T-cell (primary cell): ENCODE measurements around the gene PGGT1B. TPM values are rescaled to one million over a fixed set of nuclear protein-coding genes. Genes with fewer than 3 reads are reported as not detected.

ENCODE experiments used
- ATAC-seq, 4 experiments: fragments of 200-7000 bp in 3 of 4; fragments of 150-1000 bp in 1 of 4; cut with Tn5 transposase; replicated peaks in 1 of 4; 1 replicate in 3 of 4; 2 replicates in 1 of 4; pipeline ENCODE4 v1.10.0; 2021; ENCODE audit warnings: moderate library complexity in 3 of 4, mild to moderate bottlenecking in 2 of 4, moderate number of reproducible peaks in 1 of 4
- CTCF ChIA-PET, 2 donors: fragments of 300-600 bp; sonication (Branson Sonifier 250); formaldehyde crosslinking; loops; one replicate each; lab custom pipeline; 2022; ENCODE audit warnings: antibody characterized with exemption in 2 of 2; lab: Charles Lee
- POLR2A ChIA-PET, 2 donors: fragments of 300-600 bp; sonication (Branson Sonifier 250); formaldehyde crosslinking; loops; one replicate each; lab custom pipeline; 2022; ENCODE audit warnings: antibody characterized with exemption in 2 of 2; lab: Charles Lee
- DNase-seq, 35 experiments: peaks; one replicate each; pipeline versions ENCODE4 v3.0.0 to v3.0.0-alpha.2; 2013 to 2023
- H3K27ac ChIP-seq: one replicate; pipeline ENCODE4 v1.5.1; 2013; ENCODE audit warnings: low read length
- H3K27me3 ChIP-seq, 2 experiments: replicated peaks in 1 of 2; 1 replicate in 1 of 2; 2 replicates in 1 of 2; pipeline versions ENCODE4 v1.6.1 to v1.7.0; 2013; ENCODE audit warnings: low read length in 1 of 2, mixed read lengths in 1 of 2; ENCODE audit not compliant: control insufficient read depth in 2 of 2, insufficient read depth in 2 of 2; ENCODE audit errors: extremely low read depth in 1 of 2
- H3K36me3 ChIP-seq, 2 donors: 1 replicate in 1 of 2; 2 replicates in 1 of 2; pipeline versions ENCODE4 v1.6.1 to v1.7.0; 2013; ENCODE audit warnings: low read length in 1 of 2; ENCODE audit not compliant: control insufficient read depth in 2 of 2, insufficient read depth in 1 of 2; ENCODE audit errors: extremely low read depth in 1 of 2
- H3K4me1 ChIP-seq, 2 experiments: 1 replicate in 1 of 2; 2 replicates in 1 of 2; pipeline versions ENCODE4 v1.6.1 to v1.7.0; 2013; ENCODE audit warnings: low read length in 2 of 2, mixed read lengths in 1 of 2; ENCODE audit not compliant: insufficient read depth in 2 of 2, control insufficient read depth in 1 of 2; ENCODE audit errors: extremely low read depth in 1 of 2
- H3K4me3 ChIP-seq, 2 donors: 1 replicate in 1 of 2; 2 replicates in 1 of 2; pipeline versions ENCODE4 v1.5.1 to v1.7.0; 2013; ENCODE audit warnings: mild to moderate bottlenecking in 2 of 2, low read length in 1 of 2, moderate library complexity in 1 of 2; ENCODE audit not compliant: control insufficient read depth in 1 of 2; ENCODE audit errors: extremely low read depth in 1 of 2
- H3K9me3 ChIP-seq: 2 replicates; pipeline ENCODE4 v1.7.0; 2013
- H3K27ac Mint-ChIP-seq, 2 donors: one replicate each; pipeline ENCODE4 v1.8.0; 2020 to 2021; ENCODE audit warnings: mild to moderate bottlenecking in 2 of 2, mixed read lengths in 2 of 2
- H3K27me3 Mint-ChIP-seq, 2 donors: one replicate each; pipeline ENCODE4 v1.8.0; 2021 to 2022; ENCODE audit warnings: mixed read lengths in 2 of 2
- H3K36me3 Mint-ChIP-seq: one replicate; pipeline ENCODE4 v1.8.0; 2021; ENCODE audit warnings: mixed read lengths
- H3K4me1 Mint-ChIP-seq, 3 donors: one replicate each; pipeline ENCODE4 v1.8.0; 2020 to 2022; ENCODE audit warnings: mixed read lengths in 3 of 3, mild to moderate bottlenecking in 1 of 3
- H3K4me3 Mint-ChIP-seq, 3 donors: one replicate each; pipeline ENCODE4 v1.8.0; 2020 to 2022; ENCODE audit warnings: mild to moderate bottlenecking in 3 of 3, mixed read lengths in 3 of 3, moderate library complexity in 3 of 3
- H3K9me3 Mint-ChIP-seq, 3 donors: one replicate each; pipeline ENCODE4 v1.8.0; 2020 to 2022; ENCODE audit warnings: mixed read lengths in 3 of 3
- WGBS: methylation state at CpG from one replicate; pipeline ENCODE4 v1.1.5; 2013; ENCODE audit warnings: missing lambda C conversion rate; ENCODE audit not compliant: insufficient coverage; 5-methylcytosine and 5-hydroxymethylcytosine counted together
- total RNA-seq, 35 experiments: library from RNA in 6 of 35; stranded (reverse) in 6 of 35; fragments of 120-200 nt in 1 of 35; gene quantifications; one replicate each; pipeline versions ENCODE4 v1.2.1 to v1.2.4 and lab custom pipeline; 2013 to 2026

Gene PGGT1B
- total RNA-seq, 5 donors from 2014 or later (not counting 1 experiment from before 2014, with no cell fraction given), result 35.0 to 45.6 (median 36.0) TPM

DNA sequence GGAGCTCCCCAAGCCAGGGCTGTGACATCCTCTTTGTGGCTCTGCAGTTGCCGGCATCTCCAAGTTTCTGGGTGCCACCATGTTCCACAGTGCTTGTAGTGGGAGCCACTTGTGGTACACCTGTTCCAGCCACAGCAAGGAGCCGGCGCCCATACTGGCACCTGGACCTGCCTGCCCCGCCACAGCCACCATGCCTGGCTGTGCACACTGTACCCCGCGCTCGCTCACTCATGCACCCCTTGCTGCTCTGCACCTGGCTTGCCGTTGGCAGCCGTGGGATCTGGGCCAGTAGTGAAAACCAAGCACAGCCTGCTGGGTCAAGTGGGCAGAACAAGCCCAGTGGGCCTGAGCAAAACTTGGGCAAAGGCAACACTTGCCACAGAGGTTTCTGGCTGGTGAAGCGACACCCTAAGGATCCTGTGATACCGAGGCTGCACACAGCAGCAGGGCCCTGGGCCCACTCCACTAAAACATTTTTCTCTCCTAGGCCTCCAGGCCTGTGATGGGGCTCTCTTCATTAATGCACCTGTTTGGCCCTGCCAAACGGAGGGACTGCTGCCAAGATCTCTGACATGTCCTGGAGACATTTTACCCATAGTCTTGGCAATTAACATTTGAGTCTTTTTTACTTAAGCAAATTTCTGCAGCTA, 95.8 kb downstream of the PGGT1B start:
- peaks cover 8 to 54% of the 10 kb centered on the region in 2 experiments for H3K27me3 ChIP-seq
- POLR2A ChIA-PET, result no interaction called here

DNA sequence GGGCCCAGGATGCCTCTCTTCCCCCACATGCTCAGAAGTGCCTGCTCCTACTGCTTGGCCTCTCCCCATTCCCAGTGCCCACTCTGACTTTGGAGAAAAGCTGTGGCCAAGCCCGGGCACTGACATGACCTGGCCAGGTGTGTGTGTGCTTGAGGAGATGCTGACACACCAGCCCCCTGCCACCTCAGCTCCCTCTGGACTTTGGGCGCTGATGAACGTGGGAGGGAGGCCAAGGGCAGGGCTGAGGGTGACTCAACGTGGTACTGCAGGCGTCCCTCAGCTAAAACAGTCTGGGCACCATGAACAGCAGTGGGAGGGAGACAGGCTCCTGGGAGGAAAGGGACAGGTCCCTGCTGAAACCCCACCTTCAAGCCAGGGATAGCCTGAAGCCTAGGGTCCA, 96.9 kb downstream of the PGGT1B start:
- H3K27me3 Mint-ChIP-seq, result peaks cover 51 to 69% of the 10 kb centered on the region in 2 donors
- POLR2A ChIA-PET, result no interaction called here
- CTCF ChIA-PET, result interaction anchor here in 1 of 2 donors (0.7 kb wide), 1 partner anchor 10 kb away, joined by 3 read pairs; no protein-coding TSS in a partner anchor

More for the DNA sequence above, 95.8 kb downstream of the PGGT1B start:
- Mint-ChIP-seq H3K27me3 (peaks cover 50 to 76% of the 10 kb centered on the region in 2 donors), H3K4me1 (peaks cover 9 to 17% (median 10%) of the 10 kb centered on the region in 3 donors), H3K9me3 (peaks cover 2 to 6% (median 6%) of the 10 kb centered on the region in 3 donors), H3K27ac (no peak overlapping the region), H3K36me3 (peaks cover 6% of the 10 kb centered on the region), H3K4me3 (no peak overlapping the region)
- no peak overlapping the region for H3K4me3 ChIP-seq
- 95% methylated on average over 12 of the region's 12 CpGs for WGBS
- no peak for ATAC-seq
- no peaks in the 10 kb centered on the region for H3K9me3 ChIP-seq
- peaks cover 8 to 21% of the 10 kb centered on the region in 2 experiments for H3K4me1 ChIP-seq
- H3K27ac ChIP-seq, result no peak overlapping the region
- CTCF ChIA-PET, result no interaction called here
- H3K36me3 ChIP-seq, result no peaks in the 10 kb centered on the region
- no peak for DNase-seq

DNA sequence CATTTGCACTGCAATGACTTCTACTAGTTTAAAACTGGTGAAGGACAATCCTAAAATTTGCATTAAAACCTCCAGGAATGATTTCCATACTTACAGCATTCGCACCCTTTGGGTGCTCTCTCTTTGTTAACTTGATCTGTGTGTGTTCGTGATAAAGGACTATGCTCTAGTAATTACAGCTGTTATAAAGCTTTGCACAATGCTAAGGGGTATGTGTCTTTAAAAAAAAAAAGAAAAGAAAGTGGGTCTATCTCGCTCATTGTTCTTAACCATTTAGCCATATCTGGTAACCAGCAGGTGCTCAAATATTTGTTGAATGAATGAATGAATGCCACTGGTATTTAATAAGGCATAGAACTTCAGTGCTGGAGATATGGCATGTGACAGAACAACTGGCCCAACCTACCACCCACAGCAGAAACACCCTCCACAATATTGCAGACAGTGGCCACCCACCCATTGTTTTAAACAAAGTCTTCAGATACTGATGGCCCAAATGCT, 101.7 kb downstream of the PGGT1B start:
- Mint-ChIP-seq H3K4me3 (no peak overlapping the region), H3K27me3 (peaks cover 36 to 45% of the 10 kb centered on the region in 2 donors), H3K27ac (no peak overlapping the region), H3K9me3 (no peaks in the 10 kb centered on the region), H3K4me1 (no peaks in the 10 kb centered on the region), H3K36me3 (no peaks in the 10 kb centered on the region)
- Histone ChIP-seq H3K9me3 (no peaks in the 10 kb centered on the region), H3K27me3 (peaks cover 11 to 24% of the 10 kb centered on the region in 2 experiments), H3K27ac (no peak overlapping the region), H3K36me3 (no peaks in the 10 kb centered on the region), H3K4me1 (no peaks in the 10 kb centered on the region), H3K4me3 (no peak overlapping the region)
- CTCF ChIA-PET, result no interaction called here
- ATAC-seq (no peak), DNase-seq (no peak)
- no CpG with 5 or more reads among the region's 3 CpGs for WGBS
- POLR2A ChIA-PET, result no interaction called here

More for the DNA sequence above, 96.9 kb downstream of the PGGT1B start:
- DNase-seq, result no peak
- no CpG with 5 or more reads among the region's 5 CpGs for WGBS
- no peak overlapping the region for H3K4me3 Mint-ChIP-seq
- peaks cover 2 to 6% (median 6%) of the 10 kb centered on the region in 3 donors for H3K9me3 Mint-ChIP-seq
- no peak for ATAC-seq
- H3K4me3 ChIP-seq, result no peak overlapping the region
- no peaks in the 10 kb centered on the region for H3K9me3 ChIP-seq
- H3K27ac ChIP-seq, result no peak overlapping the region
- H3K27ac Mint-ChIP-seq, result no peak overlapping the region
- H3K27me3 ChIP-seq, result peaks cover 12 to 48% of the 10 kb centered on the region in 2 experiments
- peaks cover 6% of the 10 kb centered on the region for H3K36me3 Mint-ChIP-seq
- no peaks in the 10 kb centered on the region for H3K36me3 ChIP-seq
- peaks cover 6 to 16% of the 10 kb centered on the region in 2 experiments for H3K4me1 ChIP-seq
- H3K4me1 Mint-ChIP-seq, result peaks cover 4 to 13% (median 6%) of the 10 kb centered on the region in 3 donors

Other genes with a start within 250 kb of the PGGT1B start
- gene TRIM36, start 93.0 kb downstream of the PGGT1B start, total RNA-seq, result under 1 TPM in 3 of 5 donors, not detected in 2; 0.26 to 0.53 (median 0.35) TPM
- gene CCDC112, start 33.8 kb upstream of the PGGT1B start, total RNA-seq, result 1 to 10 TPM; 3.0 to 7.4 (median 4.8) TPM